ENCODE results near the gene THAP11.
"Not testable (repeated sequence)": the region's sequence is repeated elsewhere in the genome, so short reads cannot be mapped to it uniquely, and the experiment has no call there.

The THAP11 gene

GRCh38 chr16:67862623-67863583, 20.8 kb downstream of the THAP11 start:
- DNase-seq (ENCODE audit: low spot score) = no peak

GRCh38 chr16:67864044-67864443, 21.9 kb downstream of the THAP11 start:
- not testable (repeated sequence) for DNase-seq (ENCODE audit: low spot score)

GRCh38 chr16:67864594-67864993, 22.5 kb downstream of the THAP11 start:
- no peak for DNase-seq (ENCODE audit: low spot score)

- DNase-seq (ENCODE audit: low spot score) = no peak
These were observed 23.2 kb downstream of the THAP11 start for GRCh38 chr16:67865318-67865717.

GRCh38 chr16:67868290-67868689, 26.2 kb downstream of the THAP11 start:
- DNase-seq (ENCODE audit: low spot score) = no peak

GRCh38 chr16:67869653-67870052, 27.5 kb downstream of the THAP11 start:
- no peak for DNase-seq (ENCODE audit: low spot score)

- no peak for DNase-seq (ENCODE audit: low spot score)
These were observed 29.1 kb downstream of the THAP11 start for GRCh38 chr16:67871256-67871655.

GRCh38 chr16:67872131-67872630, 30.1 kb downstream of the THAP11 start:
- no peak for DNase-seq (ENCODE audit: low spot score)

GRCh38 chr16:67872631-67873434, 30.7 kb downstream of the THAP11 start, which contains the start of gene EDC4:
Gene EDC4, plus strand, starts transcription at chr16:67873052. Its CDS starts 210 bp downstream, at chr16:67873262.
- peak; percentile 90 for DNase-seq (ENCODE audit: low spot score)

GRCh38 chr16:67873435-67874370, 31.6 kb downstream of the THAP11 start:
- no peak for DNase-seq (ENCODE audit: low spot score)

GRCh38 chr16:67874372-67874771, 32.3 kb downstream of the THAP11 start:
- no peak for DNase-seq (ENCODE audit: low spot score)

- DNase-seq (ENCODE audit: low spot score) = no peak
These were observed 34.9 kb downstream of the THAP11 start for GRCh38 chr16:67877064-67877463.

GRCh38 chr16:67878232-67878631, 36.1 kb downstream of the THAP11 start:
- DNase-seq (ENCODE audit: low spot score) = no peak

- no peak for DNase-seq (ENCODE audit: low spot score)
These were observed 36.7 kb downstream of the THAP11 start for GRCh38 chr16:67878846-67879245.

- DNase-seq (ENCODE audit: low spot score) = no peak
These were observed 37.3 kb downstream of the THAP11 start for GRCh38 chr16:67879462-67879861.

- no peak for DNase-seq (ENCODE audit: low spot score)
These were observed 37.8 kb downstream of the THAP11 start for GRCh38 chr16:67879936-67880335.

GRCh38 chr16:67880584-67880983, 38.5 kb downstream of the THAP11 start:
- DNase-seq (ENCODE audit: low spot score) = no peak

- no peak for DNase-seq (ENCODE audit: low spot score)
These were observed 39.6 kb downstream of the THAP11 start for GRCh38 chr16:67881621-67882161.

GRCh38 chr16:67882374-67883145, 40.4 kb downstream of the THAP11 start:
- DNase-seq (ENCODE audit: low spot score) = no peak

GRCh38 chr16:67883146-67883871, 41.2 kb downstream of the THAP11 start:
- DNase-seq (ENCODE audit: low spot score) = no peak

All from germinal center (tissue), 1 donor.